HUES64 (cell line): ENCODE measurements around the gene RANGRF.
A peak's percentile ranks its signal among the peaks of the same experiment; 100 is the strongest.

Source experiments
- H3K27ac ChIP-seq: 2 replicates; pipeline ENCODE4 v1.7.0; 2013; ENCODE audit warnings: low read depth, low read length, inconsistent platforms
- H3K27me3 ChIP-seq: 2 replicates; pipeline ENCODE4 v1.6.1; 2013; ENCODE audit warnings: mild to moderate bottlenecking, low read length; ENCODE audit not compliant: insufficient read depth
- H3K36me3 ChIP-seq: 2 replicates; pipeline ENCODE4 v1.6.1; 2013; ENCODE audit warnings: mild to moderate bottlenecking, low read length; ENCODE audit not compliant: insufficient read depth
- H3K4me1 ChIP-seq: 2 replicates; pipeline ENCODE4 v1.6.1; 2013; ENCODE audit warnings: mild to moderate bottlenecking, low read length, moderate library complexity; ENCODE audit not compliant: insufficient read depth
- H3K4me3 ChIP-seq: 2 replicates; pipeline ENCODE4 v1.5.1; 2013; ENCODE audit warnings: mild to moderate bottlenecking, low read length, moderate library complexity
- H3K9ac ChIP-seq: 2 replicates; pipeline ENCODE4 v1.6.1; 2013; ENCODE audit warnings: mild to moderate bottlenecking, low read depth, low read length
- H3K9me3 ChIP-seq: 2 replicates; pipeline ENCODE4 v1.6.1; 2013; ENCODE audit warnings: low read depth, low read length; ENCODE audit not compliant: insufficient read depth
- WGBS: fragments of 150-250, 120-280 bp; methylation state at CpG from one replicate; pipeline ENCODE4 v1.1.7; 2013; ENCODE audit warnings: missing lambda C conversion rate; 5-methylcytosine and 5-hydroxymethylcytosine counted together

Gene RANGRF

GRCh38 chr17:8275421-8276290, 12.8 kb upstream of the RANGRF start:
- Histone ChIP-seq H3K4me3 (no peak overlapping the region), H3K27ac (no peak overlapping the region), H3K4me1 (no peaks in the 10 kb centered on the region), H3K9me3 (no peaks in the 10 kb centered on the region), H3K36me3 (peaks cover 17% of the 10 kb centered on the region), H3K27me3 (no peaks in the 10 kb centered on the region), H3K9ac (no peak overlapping the region)
- WGBS = 88% methylated on average over 9 of the region's 9 CpGs

- 94% methylated on average over 7 of the region's 7 CpGs for WGBS
- Histone ChIP-seq H3K4me1 (no peaks in the 10 kb centered on the region), H3K9me3 (no peaks in the 10 kb centered on the region), H3K27ac (no peak overlapping the region), H3K9ac (no peak overlapping the region), H3K27me3 (no peaks in the 10 kb centered on the region), H3K36me3 (peaks cover 8% of the 10 kb centered on the region; the same call in 1 of the 2 replicates), H3K4me3 (no peak overlapping the region)
Observed at GRCh38 chr17:8277317-8277716, 11.2 kb upstream of the RANGRF start.

GRCh38 chr17:8282345-8282744, 6.1 kb upstream of the RANGRF start:
- Histone ChIP-seq H3K27me3 (no peaks in the 10 kb centered on the region), H3K36me3 (no peaks in the 10 kb centered on the region), H3K4me3 (no peak overlapping the region), H3K4me1 (no peaks in the 10 kb centered on the region), H3K27ac (no peak overlapping the region), H3K9me3 (no peaks in the 10 kb centered on the region), H3K9ac (no peak overlapping the region)
- WGBS = 60% methylated on average over 3 of the region's 3 CpGs

DNA sequence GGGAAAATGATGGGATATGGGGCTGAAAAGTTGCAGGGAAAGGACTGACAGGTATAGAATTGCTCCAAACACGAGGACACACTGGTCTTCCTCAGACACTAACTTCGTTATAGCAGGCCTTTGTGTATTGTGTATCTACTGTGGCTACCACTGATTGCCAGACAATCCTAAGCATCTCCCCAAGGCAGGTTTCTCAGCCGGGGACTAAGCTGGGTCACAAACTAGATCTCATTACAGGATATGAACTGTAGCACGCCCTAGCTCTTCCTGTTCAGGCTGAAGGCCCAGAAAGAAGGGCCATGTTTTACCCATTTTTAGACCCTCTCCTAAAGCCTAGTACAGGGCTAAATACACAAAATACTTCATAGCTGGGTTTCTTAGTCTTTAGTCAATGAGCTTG, 5.1 kb upstream of the RANGRF start:
- 0 out of 2 replicates have a peak, but pooled peaks cover 3% of the 10 kb centered on the region for H3K4me1 ChIP-seq
- no peak overlapping the region for H3K4me3 ChIP-seq
- no peak overlapping the region for H3K9ac ChIP-seq
- H3K9me3 ChIP-seq = no peaks in the 10 kb centered on the region
- H3K36me3 ChIP-seq = no peaks in the 10 kb centered on the region
- no peak overlapping the region for H3K27ac ChIP-seq
- no peaks in the 10 kb centered on the region for H3K27me3 ChIP-seq
- WGBS = 78% methylated on average over 4 of the region's 4 CpGs

- WGBS = 93% methylated on average over 4 of the region's 4 CpGs
- H3K9me3 ChIP-seq = no peaks in the 10 kb centered on the region
- H3K27ac ChIP-seq = no peak overlapping the region
- H3K36me3 ChIP-seq = no peaks in the 10 kb centered on the region
- no peak overlapping the region for H3K4me3 ChIP-seq
- H3K27me3 ChIP-seq = no peaks in the 10 kb centered on the region
- H3K9ac ChIP-seq = no peak overlapping the region
- peaks cover 3% of the 10 kb centered on the region; the same call in 1 of the 2 replicates for H3K4me1 ChIP-seq
Observed at GRCh38 chr17:8284126-8284525, 4.3 kb upstream of the RANGRF start.

DNA sequence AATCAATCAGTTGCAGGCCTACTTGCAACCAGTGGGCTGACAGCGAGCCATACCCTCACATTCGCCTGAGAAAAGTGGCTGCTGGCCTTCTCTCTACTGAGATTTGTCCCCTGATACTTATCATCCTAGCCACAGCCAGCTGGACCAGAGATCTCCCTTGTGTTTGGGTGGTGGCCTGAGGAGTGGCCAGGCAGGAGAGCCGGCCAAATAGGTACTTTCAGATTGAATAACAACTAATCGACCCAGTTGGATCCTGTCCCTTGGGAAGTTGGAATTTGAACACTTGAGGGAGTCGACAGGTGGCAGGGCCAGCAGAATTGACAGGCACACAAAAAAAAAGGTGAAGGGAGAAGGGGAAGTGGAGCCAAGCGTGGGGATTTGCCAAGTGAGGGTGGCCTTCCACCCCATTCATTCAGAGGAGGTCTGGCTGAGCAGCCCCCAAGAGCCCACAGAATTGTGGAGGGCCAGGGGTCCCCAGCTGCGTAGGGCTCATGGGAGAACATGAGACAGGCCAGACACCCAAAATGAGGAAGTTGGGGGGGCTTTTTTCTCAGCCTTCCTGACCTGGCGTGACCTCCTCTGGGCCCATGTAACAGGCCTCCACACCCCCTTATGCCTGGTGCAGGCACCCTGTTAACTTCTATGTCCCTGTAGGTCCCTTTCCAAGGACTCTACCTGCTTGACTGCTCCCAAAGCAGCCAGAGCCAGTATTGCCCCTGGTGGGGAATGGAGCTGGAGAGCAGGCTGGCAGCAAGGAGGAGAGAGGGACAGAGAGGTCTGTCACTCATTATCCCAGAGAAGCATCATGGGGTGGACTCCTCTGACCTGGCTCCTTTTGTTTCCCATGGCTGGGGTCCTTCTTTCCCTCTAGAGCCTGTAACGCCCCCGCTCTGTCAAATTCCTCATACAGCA, 2.9 kb upstream of the RANGRF start:
- Histone ChIP-seq H3K9ac (no peak overlapping the region), H3K27ac (no peak overlapping the region), H3K4me1 (peaks cover 7% of the 10 kb centered on the region; the same call in 1 of the 2 replicates), H3K36me3 (no peaks in the 10 kb centered on the region), H3K27me3 (no peaks in the 10 kb centered on the region), H3K9me3 (no peaks in the 10 kb centered on the region), H3K4me3 (no peak overlapping the region)
- 88% methylated on average over 10 of the region's 10 CpGs for WGBS

- H3K9ac ChIP-seq = peak overlapping the region; percentile 55; the same call in 1 of the 2 replicates
- no peak overlapping the region; the same call in 1 of the 2 replicates for H3K27ac ChIP-seq
- peak overlapping the region; percentile 95 for H3K4me3 ChIP-seq
- H3K9me3 ChIP-seq = no peaks in the 10 kb centered on the region
- peaks cover 7% of the 10 kb centered on the region; the same call in 1 of the 2 replicates for H3K4me1 ChIP-seq
- H3K36me3 ChIP-seq = no peaks in the 10 kb centered on the region
- H3K27me3 ChIP-seq = no peaks in the 10 kb centered on the region
- WGBS = 36% methylated on average over 16 of the region's 19 CpGs
Observed at GRCh38 chr17:8287651-8288335, 677 bp upstream of the RANGRF start.

DNA sequence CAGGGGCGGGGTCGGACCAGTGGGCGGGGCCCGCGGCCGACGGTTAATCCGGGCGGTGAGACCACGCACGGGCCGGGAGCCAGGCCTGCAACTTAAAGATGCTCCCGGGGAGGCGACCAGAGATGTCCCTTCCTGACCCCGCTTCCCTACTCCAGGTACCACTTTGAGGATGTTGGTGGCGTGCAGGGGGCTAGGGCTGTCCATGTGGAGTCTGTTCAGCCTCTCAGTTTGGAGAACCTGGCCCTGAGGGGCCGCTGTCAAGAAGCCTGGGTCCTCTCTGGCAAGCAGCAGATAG, 580 bp downstream of the RANGRF start:
- peak overlapping the region; percentile 78; the same call in 1 of the 2 replicates for H3K9ac ChIP-seq
- peak overlapping the region; percentile 95 for H3K4me3 ChIP-seq
- H3K9me3 ChIP-seq = no peaks in the 10 kb centered on the region
- H3K4me1 ChIP-seq = peaks cover 7% of the 10 kb centered on the region; the same call in 1 of the 2 replicates
- no peak overlapping the region; the same call in 1 of the 2 replicates for H3K27ac ChIP-seq
- WGBS = 6% methylated on average over 17 of the region's 17 CpGs
- H3K36me3 ChIP-seq = no peaks in the 10 kb centered on the region
- no peaks in the 10 kb centered on the region for H3K27me3 ChIP-seq

DNA sequence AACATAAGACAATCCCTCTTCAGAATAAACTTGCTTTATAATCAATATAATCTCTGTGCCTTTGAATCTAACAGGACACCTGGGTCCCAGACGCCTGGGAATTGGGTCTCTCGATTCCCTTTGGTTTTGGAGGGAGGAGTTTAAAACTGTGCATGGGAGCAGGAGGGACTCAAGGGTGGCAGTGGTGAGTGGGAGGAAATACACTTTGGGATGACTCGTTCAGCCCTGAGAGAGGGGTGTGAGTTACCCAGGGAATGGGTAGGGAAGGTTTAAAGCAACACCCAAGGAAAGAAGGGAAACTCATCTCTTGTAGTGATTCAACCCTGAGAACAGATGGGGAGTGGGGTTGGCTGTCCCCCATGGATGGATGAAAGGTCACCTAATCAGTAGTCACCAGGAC, 1.6 kb downstream of the RANGRF start:
- H3K4me3 ChIP-seq = no peak overlapping the region
- no peaks in the 10 kb centered on the region for H3K9me3 ChIP-seq
- H3K9ac ChIP-seq = no peak overlapping the region
- peaks cover 7% of the 10 kb centered on the region; the same call in 1 of the 2 replicates for H3K4me1 ChIP-seq
- no peaks in the 10 kb centered on the region for H3K27me3 ChIP-seq
- H3K27ac ChIP-seq = no peak overlapping the region
- H3K36me3 ChIP-seq = no peaks in the 10 kb centered on the region
- 51% methylated on average over 3 of the region's 3 CpGs for WGBS

DNA sequence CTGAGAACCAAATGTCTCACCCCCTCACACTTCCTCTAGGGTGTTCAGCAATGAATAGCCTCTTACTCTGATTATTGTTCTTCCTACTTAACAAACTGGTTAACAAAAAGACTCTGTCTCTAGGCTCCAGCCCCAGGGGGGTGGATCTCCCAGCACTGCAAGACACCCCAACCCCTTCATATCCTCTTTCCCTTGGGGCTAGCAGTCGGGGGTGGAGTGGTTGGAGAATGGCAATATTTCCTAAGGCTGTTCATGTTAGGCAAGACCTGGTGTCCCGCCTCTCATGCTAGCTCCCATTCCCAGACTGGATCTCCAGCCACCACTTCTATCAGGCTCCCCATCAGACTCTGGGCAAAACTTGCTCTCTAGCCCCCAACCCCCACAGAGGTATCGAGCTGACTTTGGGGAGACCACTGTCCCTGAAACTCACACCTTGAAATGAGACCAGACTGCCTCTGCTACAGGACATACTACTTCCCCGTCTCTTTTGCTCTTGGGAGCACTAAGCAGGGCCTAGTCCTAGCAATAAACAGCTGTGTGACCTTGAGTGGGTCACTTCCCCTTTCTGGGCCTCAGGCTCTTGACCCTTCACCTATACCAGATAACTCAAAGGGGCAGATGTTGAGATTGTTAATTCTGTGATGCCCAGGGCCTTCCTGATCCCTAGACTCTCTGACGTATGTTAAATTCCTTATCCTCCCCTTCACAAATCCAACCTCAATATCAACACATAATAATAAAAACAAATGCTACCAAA, 4.3 kb downstream of the RANGRF start:
- Histone ChIP-seq H3K9ac (no peak overlapping the region), H3K4me1 (peaks cover 6% of the 10 kb centered on the region; the same call in 1 of the 2 replicates), H3K36me3 (no peaks in the 10 kb centered on the region), H3K9me3 (no peaks in the 10 kb centered on the region), H3K27me3 (no peaks in the 10 kb centered on the region), H3K27ac (no peak overlapping the region), H3K4me3 (no peak overlapping the region)
- 92% methylated on average over 4 of the region's 5 CpGs for WGBS
